HG03442 (cell line): ENCODE results near the gene GABBR2.

Experiments
- ATAC-seq: cut with Tn5 transposase; IDR thresholded peaks from one replicate; pipeline ENCODE4 v1.9.1; 2021; ENCODE audit warnings: mild to moderate bottlenecking, moderate library complexity; ENCODE audit not compliant: unreplicated experiment

Gene GABBR2

DNA sequence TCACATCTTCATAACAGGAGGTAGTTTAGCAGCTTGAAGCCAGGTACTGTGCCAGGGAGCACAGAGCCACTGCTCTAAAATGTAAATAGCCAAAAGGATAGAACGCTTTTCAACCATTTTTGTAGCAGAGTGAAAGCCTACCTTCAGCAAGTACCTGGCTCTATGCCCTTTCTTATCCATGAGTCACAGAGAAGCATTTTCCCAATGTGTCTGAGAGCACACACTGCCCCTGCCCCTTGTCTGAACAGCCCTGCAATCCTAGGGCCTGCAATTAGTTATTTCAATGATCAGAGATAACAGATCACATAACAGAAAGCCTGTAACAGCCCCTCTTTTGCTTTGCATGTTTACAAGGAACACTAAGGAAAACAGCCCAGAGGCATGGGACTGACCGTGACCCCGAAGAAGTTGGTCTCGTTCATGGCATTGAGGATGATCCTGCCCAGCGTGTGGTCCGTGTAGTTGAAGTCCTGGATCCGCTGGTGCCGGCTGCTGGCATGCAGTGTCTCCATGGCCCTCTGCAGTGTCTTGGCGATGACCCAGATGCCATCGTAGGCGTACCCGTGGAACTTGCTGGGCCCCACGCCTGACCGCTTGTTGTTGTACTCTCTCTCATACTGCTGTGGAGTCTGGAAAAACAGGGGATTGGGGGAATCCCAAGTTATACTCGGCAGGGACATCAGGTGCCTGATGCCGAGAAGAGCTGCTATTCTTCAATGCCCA is 255.0 kb downstream of the GABBR2 start:
- no peak for ATAC-seq

DNA sequence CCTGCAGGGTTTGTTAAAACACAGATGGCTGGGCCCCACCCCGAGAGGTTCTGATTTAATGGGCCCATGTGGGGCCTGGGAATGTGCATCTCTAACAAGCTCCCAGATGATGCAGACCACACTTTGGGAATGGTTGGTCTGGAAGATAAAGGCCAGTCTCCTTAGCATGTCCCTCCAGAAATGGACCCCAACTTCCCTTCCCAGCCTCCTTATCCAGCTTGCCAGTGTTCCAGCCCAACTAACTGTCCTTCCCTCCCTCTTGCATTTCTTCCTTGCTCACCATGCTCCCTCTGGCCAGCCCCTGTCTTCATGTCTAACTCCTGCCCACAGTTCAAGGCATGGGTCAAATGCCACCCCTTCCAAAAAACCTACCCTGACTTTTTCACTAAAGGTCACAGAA is 257.2 kb downstream of the GABBR2 start:
- ATAC-seq: no peak

DNA sequence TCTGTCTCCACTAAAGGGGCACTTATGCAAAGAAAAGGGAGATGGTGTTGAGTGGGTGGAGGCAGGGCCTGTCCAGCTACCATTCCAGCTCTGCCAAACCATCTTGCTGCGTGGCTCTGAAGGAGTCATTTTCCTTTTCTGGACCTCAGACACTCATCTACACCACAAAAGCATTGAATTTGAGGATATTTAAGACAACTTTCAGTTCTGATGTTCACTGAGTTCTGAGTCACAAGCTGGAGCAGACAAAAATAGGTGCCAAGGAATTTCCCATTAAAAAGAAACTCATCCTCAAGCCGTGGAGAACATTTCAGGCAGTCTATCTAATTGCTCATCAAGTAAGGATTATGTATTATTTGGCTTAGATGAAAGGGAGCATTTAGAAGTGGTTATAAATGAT is 258.2 kb downstream of the GABBR2 start:
- ATAC-seq: no peak

DNA sequence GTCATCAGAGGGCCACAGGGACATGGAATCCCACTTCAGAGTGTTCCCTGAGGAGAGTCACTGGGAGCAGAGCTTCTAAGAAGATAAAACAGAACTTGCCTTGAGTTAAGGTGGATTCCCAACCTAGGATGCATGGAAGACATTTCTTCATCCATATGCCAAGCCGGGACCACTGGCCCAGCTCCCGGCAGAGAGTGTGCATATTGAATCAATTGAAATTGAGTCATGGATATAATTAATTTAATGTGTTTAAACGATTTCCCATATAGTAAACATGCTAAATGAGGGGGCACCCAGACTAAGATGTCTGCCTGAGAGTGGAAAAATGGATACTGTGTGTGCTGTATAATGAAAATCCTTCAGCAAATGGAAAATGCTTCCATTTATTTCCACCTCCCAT is 258.9 kb downstream of the GABBR2 start:
- ATAC-seq: no peak

DNA sequence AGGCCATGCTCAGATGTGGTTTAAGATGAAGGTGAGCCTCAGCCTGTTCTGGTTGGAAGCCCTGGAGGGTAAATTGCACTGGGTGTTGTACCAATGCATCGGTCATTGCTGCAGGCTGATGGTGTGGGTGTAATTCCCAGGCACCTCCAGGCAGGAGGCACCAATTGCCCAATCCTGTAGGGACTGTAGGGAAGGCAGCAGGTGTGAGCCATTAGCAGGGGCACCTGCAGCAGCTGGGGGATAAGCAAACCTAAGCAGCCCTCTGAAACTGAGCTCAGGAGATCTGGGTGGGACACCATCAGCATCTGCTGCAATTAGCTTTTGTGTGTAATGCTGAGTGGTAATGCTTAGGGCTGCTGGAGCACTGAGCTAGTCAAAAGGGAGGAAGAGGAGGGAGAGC is 263.2 kb downstream of the GABBR2 start:
- no peak for ATAC-seq

DNA sequence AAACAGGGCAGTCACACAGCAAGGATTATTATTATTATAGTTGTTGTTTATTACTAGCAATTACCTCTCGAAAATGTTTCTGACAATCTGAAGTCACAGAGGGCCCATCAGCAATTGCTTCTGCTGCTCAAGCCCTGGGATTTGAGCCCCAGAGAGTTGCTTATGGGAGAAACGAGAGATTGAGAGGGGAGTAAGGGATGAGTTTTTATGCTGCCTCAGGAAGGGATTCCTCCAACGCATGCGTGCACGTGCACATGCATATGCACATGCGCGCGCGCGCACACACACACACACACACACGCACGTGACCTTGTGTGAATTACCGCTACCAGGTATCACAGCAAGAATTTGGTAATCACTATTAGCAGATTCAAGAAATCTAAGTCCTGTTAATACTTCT is 264.1 kb downstream of the GABBR2 start:
- ATAC-seq: no peak

DNA sequence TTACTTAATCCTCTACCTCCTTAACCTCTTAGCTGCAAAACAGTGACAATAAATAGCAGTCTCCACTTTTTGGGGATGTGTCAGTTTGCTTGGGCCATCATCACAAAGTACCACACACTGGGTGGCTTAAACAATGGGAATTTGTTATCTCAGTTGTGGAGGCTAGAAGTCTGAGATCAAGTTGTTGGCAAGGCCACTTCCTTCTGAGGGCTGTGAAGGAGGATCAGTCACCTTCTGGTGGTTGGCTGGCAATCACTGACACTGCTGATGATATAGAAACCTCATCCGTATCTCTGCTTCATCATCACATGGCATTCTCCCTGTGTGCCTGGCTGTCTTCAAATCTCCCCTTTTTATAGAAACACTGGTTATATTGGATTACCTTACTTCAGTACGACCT is 266.2 kb downstream of the GABBR2 start:
- ATAC-seq: no peak

DNA sequence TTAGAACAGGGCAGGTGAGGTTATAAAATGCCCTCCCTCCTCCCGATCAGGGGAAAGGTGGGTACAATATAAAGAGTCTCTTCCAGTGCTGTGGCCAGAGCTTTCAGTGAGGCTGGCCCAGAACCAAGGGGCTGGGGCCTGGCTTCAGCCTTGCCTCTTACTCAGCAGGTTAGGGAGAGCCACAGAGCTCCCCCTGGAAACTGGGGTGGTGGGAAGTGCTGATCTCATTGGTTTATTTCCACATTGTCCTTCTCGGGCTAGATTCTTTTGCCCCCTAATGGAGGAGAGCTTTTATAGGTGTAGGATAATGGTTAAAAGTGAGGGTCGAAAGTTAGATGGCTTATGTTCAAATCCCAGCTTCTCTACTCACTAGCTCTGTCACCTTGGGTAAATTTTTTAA is 266.6 kb downstream of the GABBR2 start:
- ATAC-seq: no peak

DNA sequence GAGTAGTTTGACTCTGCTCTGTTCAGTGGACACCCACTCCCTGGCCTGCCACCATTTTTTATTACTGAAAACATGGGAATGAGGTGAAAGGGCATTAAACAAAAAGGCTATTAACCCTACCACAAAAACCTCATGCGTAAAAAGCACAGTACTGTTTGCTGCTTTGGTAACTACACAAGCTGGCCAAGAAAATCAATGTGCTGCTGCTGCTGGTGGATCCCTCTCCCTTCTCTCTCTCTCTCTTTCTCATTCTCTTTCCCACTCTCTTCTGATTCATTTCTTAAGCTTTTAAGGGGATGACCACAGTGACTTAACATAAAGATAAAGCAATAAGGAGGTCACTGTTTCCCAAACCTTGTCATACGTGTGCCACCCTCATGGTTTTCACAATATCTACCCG is 270.1 kb downstream of the GABBR2 start:
- ATAC-seq: no peak

DNA sequence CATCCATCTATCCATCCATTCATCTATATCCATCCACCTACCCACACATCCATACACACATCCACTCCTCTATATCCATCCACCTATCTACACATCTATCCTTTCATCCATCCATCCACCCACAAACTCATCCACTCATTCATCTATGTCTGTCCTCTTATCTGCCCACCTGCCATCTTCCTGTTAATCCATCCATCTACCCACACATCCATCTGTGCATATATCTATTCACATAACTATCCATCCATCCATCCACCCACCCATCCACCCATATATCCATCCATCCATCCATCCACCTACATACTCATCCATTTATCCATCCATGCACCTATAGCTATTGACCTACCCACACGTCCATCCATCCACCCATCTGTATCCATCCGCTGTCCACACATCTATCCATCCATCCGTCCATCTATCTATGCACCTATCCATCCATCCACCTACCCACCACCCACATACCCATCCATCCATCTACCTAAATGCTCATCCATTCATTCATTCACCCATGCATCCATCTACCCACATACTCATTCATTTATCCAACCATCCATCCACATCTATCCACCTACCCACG is 271.2 kb downstream of the GABBR2 start:
- no peak for ATAC-seq

DNA sequence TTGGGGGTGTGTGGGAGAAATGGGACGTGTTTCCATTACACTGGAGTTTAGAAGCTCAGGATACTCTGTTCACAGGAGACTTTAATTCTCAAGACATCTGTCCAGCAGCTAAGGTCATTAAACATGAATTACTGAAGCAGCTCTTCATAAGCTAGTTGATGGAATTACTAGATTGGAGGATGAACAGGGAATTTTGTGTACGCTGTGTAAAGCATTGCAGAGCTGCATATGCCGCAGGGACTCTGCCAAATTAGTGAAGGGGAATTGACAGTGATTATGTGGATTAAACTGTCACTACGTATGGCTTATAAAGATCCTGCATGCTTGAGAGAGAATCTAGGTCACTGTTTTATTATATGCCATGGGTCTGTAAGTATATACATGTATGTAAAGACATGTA is 275.8 kb downstream of the GABBR2 start:
- no peak for ATAC-seq

DNA sequence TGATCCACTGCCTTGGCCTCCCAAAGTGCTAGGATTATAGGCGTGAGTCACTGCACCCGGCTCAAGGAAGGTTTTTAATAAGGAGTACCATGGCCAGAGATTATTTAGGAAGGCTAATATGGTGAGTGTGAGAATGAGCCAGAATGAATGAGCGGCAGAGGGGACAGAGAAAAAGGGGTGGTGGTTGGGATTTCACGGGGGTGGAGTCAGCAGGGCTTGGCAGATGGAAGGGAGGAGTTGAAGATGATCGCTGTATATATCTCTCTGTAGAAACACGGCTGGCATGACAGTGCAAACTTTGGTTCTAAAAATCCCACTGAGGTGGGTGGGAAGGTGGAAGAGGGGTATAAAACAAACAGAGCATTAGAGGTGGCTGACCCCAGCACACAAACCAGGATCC is 276.6 kb downstream of the GABBR2 start:
- ATAC-seq: no peak

DNA sequence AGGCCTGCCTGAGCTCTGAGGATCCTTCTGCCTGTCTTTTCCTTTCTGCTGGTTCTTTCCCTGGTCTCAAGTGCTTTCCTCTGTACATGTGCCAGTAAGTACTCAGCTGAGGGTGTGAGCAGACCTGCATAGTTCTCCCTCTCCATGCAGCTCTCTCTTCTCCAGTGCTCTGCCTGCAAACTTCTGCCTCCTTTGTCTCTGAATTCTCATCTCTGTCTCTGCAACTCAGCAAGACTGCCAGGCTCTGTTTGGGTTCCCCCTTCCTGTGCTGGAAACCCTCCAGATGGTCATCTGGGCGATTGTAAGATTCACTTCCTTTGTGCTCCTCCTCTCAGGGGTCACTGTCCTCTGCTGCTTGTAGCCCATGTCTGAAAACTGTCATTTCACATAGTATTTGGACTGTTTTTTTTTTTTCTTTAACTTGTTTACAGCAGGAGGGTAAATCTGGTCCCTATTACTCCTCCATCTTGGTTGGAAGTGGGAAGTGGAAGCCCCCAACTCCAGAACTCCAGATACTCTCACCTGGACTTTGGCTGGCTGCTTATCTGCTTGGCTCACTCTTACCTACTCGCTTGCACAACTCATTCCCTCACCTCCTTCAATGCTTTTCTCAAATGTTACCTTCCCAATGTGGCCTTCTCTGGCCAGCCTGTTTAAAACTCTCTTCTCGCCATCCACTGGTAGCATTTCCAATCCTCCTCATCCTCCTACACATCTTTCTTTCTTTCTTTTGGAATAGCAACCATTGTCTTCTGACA is 278.0 kb downstream of the GABBR2 start:
- ATAC-seq: no peak

DNA sequence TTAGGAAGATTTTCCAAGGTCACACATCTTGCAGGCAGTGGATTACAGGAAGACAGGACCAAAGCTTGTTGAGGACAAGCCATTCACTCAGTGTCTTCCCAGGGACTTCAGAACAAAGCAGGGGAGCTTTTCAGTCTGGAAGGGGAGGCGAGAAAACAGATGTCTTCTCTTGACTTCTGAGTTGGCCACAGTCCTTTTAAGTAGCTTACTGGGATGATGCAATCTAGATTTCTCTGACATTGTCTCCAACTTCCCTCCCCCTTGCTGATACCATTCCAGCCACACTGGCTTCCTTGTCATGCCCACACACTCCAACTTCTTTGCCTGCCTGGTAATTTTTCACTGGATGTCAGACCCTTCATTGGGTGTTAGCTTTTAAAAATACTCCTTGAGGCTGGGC is 279.1 kb downstream of the GABBR2 start:
- no peak for ATAC-seq

DNA sequence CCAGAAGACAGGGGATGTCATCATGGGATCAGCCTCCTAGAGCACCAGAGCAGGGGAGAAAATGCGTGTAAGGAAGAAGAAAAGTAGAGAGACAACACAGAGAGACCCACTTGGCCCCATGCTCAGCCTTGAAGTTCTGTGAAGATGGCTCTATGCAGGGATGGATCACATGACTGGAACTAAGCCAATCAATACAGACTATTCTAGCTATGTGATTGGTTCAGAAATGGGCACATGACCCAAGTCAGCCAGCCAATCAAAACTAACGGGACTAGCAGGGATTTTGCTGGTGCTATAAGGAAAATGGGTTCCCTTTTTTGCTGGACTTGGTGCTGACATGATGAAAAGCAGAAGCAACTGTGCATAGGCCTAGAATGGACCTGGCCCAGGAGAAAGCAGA is 280.3 kb downstream of the GABBR2 start:
- no peak for ATAC-seq

DNA sequence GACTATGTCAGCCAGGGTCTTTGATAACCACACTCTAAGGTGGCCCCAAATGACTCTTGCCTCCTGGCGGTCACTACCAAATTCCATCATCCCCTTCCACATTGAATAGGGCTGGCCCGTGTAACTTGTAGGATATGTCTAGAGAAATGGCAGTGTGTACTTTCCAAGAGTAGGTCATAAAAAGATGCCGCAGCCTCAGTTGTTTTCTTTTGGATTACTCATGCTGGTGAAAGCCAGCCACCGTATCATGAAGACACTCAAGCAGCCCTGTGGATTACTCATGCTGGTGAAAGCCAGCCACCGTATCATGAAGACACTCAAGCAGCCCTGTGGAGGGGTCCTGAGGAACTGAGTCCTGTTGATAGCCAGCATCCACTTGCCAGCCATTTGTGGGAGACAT is 281.2 kb downstream of the GABBR2 start:
- no peak for ATAC-seq

DNA sequence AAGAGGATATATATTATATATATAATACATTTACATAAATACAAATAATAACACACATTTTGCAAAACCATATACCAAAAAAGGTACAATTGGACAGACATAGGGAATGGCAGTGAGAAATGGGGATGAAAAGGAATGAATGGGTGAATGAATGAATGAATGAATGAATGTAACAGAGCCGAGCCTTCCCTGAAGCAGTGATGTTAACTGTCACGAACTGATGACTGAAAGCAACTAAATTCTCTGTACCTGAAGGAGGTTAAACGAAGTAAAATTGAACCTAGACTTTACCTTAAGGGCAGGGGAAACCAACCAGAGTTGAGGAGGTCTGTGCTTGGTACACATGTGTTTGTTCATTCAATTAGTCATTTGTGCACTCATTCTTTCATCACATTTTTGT is 283.7 kb downstream of the GABBR2 start:
- ATAC-seq: no peak

DNA sequence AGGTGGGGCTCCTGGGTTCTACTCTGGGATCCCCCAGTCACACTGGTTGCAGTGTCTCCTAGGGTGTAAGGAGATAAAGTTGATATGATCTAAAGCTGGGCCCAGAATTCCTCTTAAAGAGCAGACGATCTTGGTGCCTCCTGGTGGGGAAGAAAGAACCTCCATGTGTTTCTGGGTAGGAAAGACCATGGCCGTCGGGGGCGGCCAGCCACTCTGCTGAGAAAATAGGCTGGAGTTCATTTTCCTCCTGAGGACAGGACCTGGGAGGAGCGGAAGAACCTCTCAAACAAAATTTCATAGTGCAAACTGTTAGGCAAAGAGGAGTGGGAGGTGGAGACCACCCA is 289.5 kb downstream of the GABBR2 start:
- no peak for ATAC-seq

DNA sequence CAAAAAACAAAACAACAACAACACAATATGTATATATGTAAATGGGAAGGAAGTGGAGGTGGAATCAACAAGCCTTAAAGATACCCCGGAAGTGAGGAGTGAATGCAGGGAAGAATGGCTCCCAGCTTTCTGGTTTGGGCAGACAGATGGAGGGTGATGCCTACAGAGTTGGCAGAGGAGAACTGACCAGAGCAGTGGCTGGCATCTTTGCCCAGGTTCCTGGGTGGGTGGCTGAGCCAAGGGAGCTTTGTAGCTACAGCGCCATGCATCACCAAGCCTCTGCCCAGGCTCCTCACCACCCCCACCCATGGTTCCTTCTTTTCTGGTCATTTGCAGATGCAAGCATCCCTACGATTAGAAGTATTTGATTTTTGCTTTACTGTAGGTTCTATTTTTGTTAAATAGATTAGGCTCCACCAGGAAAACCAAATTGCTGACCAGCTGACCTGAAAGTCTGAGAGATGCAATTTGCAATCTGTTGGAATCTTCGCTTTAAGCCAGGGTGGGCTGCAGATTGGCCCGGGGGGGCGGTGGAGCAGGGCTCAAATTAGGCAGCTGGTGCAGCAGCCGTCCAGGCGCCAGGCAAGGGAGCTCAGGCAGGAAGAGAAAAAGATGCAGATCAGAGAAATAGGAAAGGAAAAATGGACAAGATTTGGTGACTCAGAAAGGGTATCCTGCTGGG is 290.0 kb downstream of the GABBR2 start:
- no peak for ATAC-seq

DNA sequence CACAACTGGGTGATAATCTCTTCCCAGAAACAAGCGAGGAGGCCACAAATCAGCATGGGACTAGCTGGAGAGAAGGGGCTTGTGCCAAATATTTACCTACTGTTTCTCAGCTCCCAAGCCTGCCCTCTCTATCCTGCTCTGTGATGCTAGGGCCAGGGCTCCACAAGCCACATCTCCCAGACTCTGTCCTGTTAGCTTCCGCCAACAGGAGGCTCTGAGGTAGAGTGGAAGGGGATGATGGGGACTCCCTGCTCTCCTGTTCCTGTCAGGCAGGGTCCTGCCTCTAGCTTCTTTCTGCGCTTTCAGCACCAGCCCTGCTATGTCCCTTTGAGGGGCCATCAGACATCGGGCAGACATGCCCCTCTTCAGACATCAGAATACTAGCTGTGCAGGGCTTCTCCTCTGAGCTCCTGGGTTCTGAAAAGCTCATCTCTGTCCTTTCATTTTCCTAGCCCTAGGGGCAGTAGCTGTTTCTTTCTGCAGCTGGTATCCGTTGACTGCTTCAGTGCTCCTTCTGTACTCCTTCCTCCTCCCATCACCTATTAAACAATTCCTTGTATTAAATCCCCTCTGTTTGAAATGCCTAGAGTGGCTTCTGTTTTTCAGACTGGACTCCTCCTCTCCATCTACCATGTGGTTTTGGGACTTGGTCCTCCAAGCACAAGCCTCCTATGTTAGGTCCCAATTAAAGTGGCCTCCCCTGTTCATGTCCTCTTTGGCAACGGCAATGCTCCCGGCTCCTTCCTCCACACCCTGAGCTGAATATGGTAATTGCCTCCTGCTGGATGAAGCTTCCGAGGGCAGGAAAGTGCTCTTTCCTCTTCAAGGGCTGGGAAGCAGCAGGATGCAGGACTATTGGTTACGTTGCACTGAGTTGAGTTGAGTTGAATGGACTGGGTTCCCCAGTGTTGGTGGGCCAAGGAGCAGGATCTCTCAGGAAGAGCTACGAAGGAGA is 292.2 kb downstream of the GABBR2 start:
- no peak for ATAC-seq

DNA sequence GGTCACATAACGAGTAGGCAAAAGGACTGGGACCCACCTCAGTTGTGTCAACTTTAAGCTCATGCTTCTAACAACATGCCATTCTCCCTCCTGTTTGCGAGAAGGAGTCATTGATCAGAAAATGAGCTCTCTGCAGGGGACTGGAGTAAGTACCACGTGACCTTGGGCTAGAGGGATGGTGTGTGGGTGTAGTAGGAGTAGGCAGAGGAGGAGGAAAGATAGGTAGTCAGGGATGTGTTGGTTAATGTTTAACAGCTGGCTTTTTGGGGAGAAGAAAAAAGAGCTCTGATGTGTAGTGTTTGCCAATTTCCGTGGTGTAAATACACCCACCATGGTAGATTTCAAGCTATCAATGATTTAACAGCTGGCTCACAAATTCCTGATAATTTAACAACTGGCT is 293.0 kb downstream of the GABBR2 start:
- ATAC-seq: no peak
